NCI-H345 treated with DMSO at 0.1 percent for 48 hours (cell line): Measurements from ENCODE around the gene SHC3.
"Not testable (repeated sequence)": the region's sequence is repeated elsewhere in the genome, so short reads cannot be mapped to it uniquely, and the experiment has no call there.

Experiments used
- DNase-seq: peaks from one replicate; lab custom pipeline; 2025; ENCODE audit not compliant: unreplicated experiment; lab: John Stamatoyannopoulos, UW

Gene SHC3, protein sequence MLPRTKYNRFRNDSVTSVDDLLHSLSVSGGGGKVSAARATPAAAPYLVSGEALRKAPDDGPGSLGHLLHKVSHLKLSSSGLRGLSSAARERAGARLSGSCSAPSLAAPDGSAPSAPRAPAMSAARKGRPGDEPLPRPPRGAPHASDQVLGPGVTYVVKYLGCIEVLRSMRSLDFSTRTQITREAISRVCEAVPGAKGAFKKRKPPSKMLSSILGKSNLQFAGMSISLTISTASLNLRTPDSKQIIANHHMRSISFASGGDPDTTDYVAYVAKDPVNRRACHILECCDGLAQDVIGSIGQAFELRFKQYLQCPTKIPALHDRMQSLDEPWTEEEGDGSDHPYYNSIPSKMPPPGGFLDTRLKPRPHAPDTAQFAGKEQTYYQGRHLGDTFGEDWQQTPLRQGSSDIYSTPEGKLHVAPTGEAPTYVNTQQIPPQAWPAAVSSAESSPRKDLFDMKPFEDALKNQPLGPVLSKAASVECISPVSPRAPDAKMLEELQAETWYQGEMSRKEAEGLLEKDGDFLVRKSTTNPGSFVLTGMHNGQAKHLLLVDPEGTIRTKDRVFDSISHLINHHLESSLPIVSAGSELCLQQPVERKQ

DNA sequence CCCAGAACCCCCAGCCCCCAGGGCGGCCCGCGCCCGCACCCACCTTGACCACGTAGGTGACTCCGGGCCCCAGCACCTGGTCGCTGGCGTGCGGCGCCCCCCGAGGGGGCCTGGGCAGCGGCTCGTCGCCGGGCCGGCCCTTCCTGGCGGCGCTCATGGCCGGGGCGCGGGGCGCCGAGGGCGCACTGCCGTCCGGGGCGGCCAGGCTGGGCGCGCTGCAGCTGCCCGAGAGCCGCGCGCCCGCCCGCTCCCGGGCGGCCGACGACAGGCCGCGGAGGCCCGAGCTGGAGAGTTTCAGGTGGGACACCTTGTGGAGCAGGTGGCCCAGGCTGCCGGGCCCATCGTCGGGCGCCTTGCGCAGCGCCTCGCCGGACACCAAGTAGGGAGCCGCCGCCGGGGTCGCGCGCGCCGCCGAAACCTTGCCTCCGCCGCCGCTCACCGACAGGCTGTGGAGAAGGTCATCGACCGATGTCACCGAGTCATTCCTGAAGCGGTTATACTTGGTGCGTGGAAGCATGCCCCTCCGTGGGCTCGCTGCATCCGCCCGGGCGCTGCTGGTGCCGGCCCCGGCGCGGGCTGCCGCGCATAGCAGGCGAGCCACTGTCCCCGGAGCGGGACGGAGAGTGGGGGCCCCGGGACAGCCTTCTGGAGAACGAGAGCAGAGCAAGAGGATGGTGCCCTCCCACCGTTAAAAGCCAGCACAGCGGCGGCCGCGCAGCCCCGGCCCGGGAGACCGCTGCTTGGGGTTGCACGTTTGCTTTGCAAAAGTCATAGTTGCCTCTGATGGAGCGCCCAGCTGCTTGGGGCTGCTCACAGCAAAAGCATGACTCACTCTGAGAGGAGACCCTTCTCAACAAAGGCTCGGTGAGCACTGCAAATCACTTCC is at the start of gene SHC3:
Gene SHC3, minus strand, starts transcription at position 875 of the 886 bp plus-strand sequence. Its CDS starts 358 bp downstream, at position 517.
- DNase-seq, result peak; percentile 2

DNA sequence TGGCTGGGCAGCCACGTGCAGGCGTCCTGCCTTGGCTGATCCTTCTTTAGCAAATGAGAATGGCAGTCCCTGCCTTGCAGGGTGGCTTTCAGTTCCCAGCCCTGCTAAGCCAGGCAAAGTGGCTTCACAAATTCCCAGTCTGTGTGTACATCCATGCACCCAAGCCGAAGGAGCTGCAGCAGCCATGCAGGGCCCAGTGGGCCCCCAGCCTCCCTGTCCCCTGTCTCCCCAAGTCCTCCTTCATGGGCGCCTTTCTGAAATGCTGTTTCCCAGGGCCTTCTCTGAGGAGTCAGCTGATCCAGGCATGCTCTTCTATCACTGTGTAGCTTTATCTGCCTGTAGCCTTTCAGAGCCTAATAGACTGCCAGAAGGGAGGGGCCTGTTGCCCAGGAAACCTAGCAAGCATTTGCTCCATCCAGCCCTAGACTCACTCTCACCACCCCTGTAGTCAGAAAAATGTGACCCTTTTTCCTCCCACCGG is 47.4 kb upstream of the SHC3 start:
- DNase-seq, result no peak

DNA sequence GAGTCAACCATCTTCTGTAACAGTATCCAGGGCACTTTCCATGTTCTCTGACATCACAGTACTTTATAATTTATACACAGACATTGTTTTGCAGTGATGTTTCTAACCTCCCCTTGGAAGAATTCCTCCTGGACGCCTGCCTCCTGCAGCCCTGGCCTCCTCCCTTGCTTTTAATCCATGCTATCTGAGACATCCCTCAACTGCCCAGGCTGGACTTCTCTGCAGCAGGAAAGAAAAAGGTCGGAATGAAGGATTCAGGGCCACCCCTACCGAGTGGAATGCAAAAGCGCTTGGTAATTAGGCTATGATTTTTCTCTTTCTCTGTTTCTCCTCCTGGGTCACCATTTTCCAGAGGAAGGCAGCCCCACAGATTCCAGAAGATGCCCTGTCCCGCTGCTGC is 47.0 kb upstream of the SHC3 start:
- DNase-seq, result no peak

DNA sequence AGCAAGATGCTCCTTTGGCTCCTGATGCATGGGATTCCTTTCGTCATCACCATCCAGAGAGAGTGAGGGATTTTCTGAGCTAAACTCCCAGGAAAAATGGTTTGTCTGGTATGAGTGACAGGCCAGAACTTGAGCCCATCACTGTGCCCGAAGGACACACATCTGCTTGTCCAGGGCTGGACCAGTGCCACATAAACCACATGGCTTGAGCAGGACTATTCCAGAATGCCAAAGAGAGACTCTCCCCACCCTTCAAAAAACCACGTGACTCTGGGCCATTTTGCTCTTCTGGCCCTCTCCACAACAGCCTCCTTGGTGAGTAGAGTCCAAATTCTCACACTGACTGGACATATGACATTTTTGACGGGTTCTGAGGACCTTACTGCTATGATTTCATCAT is 46.4 kb upstream of the SHC3 start:
- no peak for DNase-seq

DNA sequence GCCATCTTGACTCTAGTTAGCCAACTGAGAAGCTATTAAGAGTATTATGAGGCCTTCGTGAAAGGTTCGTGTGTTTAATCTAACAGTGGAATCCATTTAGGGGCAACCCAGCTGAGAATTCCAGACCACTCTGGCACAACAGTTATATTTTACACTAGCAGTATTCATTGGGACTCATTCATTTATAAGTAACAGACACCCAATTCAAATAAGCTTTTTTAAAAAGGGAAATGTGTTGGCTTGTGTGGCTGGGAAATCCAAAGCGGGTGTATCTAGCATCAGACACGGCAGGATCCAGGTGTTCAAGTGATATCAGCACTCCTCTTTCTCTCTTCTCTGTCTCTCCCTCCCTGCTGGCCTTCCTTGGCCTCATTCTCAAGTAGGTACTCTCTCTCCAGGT is 46.0 kb upstream of the SHC3 start:
- DNase-seq, result no peak

DNA sequence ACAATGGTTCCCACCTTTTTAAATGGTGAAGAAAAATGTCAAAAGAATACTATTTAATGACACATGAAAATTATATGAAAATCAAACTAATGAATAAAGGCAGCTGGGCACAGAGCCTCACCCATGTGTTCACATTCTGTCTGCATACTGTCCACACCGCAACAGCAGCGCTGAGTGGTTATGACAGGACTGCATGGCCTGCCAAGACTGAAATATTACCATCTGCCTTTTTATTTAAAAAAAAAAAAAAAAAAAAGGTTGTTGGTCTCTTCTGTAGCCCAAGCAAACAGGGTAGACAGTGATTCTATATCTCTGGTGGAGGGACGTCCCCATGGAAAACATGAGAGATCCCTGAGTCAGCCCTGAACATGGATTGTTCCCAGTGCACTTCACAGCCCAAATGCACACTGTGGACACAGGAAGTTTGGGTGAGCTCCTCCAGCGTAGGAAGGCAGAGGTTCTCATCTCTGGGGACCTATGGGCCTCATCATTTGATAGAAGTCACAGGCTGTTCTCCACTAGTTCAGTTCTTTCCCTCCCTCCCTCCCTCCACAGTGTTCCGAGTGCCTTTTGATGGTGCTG is 44.9 kb upstream of the SHC3 start:
- no peak for DNase-seq

DNA sequence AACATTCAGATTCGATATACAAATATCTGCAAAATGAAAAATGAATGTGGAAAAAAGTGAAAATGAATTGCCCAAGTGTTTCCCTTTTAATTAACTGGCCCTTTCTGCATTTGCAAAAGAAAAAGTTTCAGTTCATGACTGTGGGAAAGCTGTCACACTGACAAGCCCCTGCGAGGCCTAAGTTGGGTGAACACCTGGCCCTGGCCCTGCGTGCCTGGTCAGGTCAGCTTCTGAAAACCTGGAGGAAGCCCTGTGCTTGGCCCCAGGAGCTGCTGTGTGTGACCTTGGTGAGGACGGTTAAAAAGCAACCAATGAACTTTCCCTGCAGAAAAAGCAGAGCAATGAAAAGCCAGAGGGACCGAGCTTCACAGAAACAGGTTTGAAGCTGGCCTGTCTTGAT is 41.0 kb upstream of the SHC3 start:
- no peak for DNase-seq

DNA sequence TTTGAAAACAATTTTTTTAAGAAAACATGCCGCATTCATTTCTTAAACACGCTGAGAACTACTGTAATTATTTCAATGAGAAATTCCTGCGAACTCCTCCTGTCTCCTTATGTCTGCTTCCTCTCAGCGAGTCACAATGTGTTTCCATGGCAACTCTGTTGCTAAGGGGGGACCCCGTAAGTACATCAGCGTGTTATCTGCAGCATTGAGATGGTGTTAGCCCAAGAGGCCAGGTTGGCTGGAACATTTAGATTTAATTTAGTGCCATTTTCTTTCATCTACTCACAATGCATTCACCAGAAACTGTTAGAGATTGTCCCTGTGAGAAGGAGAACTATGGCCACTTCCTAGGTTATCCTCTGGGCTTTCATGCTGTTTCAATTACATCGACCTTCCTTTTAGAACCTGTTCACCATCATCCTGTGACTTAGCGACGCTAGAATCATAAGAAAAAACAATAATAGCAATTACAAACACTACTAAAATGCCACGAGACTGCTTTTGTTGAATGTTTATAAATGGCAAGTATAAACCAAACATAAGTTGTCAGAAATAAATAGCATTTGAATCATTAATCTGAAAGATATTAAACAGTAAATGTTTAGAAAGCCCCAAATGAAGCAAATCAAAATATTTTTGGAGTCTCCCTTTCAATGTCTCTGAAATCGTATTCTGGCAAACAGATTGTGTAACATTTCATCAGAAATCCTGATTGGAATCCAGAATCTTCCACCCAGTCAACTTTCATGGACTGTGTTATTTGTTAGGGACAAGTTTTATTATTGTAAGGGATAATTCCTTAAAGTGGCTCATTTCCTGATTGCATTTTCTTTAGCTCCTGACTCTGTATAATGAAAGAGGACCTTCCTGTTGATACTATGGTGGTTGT is 39.7 kb upstream of the SHC3 start:
- DNase-seq, result no peak

DNA sequence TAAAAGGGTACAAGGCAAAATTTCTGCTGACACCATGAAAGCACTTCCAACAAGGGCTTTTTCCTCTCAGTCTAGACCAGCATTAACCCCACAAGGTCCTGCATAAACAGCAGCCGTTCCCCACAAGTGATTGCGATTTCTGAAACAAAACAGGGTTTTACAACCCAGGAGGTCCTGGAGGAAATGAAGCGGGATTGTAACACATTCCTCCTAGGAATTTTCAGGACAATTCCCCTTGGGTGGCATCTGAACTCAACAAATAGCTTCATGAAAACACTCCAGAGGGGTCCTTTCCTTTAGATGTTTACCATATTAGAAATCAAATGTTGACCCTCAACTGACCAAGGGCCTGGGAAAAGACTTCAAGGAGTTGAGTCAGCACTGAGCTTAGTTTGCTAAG is 36.7 kb upstream of the SHC3 start:
- DNase-seq, result no peak

DNA sequence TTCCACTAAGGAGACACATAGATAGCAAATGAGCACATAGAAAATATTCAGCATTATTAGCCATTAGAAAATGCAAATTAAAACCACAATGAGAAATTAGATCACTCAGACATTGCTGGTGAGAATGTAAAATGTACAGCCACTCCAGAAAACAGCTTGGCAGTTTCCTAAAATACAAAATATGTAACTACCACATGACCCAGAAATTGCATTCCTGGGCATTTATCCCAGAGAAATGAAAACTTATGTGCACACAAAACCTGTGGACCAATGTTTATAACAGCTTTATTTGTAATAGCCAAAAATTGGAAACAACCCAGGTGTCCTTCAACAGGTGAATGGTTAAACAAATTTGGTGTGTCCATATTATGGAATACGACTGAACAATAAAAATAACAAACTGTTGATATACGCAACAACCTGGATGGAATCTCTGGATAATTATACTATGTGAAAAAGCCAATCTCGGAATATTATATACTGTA is 34.8 kb upstream of the SHC3 start:
- DNase-seq, result no peak

DNA sequence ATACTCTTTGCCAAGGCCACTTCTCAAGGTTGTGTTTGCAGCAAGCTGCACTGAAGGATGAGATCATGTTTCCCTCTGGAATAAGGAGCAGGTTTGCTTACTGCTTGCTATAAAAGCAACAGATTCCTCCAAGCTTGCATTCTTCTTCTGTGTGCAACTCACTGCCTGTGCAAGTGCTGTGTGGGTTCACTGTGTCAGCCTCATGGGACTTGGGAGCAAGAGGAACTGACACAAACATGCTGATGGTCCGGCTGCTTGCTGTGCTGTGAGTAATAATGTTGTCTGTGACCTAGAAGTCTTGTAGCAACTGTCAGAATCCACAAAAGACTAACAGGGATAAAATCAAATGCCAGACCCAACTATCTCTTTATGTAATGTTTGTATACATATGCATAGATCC is 33.6 kb upstream of the SHC3 start:
- DNase-seq, result no peak

DNA sequence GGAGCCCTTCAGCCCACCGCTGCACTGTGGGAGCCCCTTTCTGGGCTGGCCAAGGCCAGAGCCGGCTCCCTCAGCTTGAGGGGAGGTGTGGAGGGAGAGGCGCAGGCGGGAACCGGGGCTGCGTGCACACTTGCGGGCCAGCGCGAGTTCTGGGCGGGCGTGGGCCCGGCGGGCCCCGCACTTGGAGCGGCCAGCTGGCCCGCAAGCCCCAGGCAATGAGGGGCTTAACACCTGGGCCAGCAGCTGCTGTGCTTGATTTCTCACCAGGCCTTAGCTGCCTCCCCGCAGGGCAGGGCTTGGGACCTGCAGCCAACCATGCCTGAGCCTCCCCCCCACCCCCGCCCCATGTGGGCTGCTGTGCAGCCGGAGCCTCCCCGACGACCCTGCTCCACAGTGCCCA is 30.7 kb upstream of the SHC3 start:
- not testable (repeated sequence) for DNase-seq

DNA sequence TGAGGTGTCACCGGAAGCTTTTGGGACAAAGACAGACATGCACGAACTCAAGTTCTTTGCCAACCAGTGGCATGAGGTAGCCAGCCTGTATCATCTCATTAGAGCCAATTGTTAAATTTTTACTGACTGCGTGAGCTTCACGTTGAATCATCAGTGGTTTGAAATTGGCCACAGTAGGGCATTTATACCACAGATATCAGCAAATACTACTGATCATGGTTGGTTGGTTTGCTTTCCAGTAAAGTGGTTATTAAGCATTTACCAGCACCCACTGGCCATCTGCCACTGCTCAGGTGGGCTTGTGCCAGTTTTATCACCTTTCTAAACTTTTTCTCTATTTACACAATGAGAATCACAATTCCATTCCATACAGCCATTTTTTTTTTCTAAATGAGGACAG is 28.4 kb upstream of the SHC3 start:
- DNase-seq, result no peak

DNA sequence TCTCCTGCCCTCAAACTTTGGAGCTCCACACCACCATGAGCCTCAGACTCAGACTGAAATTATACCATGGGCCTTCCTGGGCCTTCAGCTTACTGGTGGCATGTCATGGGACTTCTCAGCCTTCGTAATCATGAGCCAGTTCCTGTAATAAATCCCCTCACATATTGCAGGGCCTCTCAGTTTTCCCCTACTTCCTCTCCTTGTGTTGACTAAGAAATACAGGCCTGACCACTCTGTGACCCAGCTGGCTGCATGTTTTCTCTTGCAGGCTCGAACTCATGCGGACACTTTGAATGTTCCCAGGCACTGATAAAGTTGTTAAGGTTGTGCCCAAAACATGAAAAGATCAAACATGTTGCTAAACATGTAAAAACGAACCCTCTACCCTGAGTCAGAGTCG is 26.2 kb upstream of the SHC3 start:
- DNase-seq, result no peak

DNA sequence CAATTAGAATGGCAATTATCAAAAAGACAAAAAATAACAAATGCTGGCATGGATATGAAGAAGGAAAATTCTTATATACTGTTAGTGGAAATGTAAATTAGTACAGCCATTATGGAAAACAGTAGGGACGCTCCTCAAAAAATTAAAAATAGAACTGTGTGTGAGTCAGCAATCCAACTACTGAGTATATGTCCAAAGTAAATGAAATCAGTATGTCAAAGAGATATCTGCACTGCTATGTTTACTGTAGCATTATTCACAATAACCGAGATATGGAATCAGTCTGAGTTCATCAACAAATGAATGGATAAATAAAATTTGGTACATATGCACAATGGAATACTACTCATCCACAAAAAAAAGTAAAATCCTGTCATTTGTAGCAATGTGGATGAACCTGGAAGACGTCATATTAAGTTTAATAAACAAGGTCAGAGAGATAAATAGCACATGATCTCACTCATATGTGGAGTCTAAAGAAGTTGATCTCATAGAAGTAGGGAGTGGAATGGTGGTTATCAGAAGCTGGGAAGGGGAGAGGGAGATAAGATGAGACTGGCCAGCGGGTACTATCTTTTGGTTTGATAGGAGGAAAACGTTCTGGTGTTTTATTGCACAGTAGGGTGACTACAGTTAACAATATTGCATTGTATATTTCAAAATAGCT is 16.6 kb upstream of the SHC3 start:
- DNase-seq, result no peak

DNA sequence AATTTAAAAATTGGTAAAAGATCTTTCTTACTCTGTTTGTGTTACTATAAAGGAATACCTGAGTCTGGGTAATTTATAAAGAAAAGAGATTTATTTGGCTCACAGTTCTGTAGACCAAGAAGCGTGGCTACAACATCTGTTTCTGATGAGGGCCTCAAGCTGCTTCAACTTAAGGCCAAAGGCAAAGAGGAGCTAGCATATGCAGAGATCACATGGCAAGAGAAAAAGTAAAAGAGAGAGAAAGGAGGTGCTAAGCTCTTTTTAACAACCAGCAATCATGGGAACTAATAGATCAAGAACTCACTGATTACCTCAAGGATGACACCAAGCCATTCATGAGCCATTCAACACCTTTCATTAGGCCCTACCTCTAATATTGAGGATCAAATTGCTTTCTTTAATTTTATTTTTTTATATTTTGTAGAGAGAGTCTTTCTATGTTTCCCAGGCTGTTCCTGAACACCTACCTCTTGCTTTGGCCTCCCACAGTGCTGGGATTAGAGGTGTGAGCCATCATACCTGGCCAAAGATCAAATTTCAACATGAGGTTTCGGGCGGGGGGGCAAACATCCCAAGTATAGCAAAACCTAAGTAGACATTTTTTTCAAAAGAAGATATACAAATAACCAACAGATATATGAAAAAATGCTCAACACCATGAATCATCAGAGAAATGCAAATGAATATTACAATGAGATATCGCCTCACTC is 16.0 kb upstream of the SHC3 start:
- DNase-seq, result no peak

DNA sequence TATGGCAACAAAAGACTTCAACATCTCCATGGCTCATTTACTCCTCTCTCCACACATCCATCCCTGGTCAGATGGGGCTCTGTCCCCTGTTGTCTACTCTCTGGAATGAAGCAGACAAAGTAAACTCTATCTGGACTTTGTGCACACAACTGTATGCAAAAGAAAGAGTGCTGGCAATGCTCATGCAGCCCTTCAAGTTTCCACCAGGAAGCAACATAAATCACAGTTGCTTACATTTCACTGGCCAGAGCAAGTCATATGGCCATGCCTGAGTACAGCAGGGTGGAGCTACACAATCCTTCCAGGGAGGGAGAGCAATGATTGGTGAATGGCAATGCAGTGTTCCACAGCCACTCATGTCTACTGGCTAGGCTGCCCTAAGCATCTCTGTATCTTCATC is 12.4 kb upstream of the SHC3 start:
- DNase-seq, result no peak

DNA sequence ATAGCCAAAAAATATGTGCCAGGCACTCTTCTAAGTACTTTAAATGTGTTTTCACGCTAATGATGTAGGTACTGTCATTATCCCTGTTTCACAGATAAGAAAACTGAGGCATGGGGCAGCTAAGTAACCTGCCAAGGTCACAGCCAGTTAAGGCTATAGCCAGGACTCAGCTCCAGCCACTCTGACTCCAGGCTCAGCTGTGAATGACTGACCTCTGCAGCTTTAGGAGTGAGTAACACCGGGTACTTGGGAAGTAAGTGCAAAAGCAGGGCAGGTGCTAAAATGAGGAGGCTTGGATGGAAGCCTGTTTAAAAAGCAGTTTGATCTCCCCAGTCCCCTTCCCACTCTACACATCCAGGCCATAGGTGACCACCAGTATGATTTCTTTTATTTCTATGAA is 10.6 kb upstream of the SHC3 start:
- DNase-seq, result no peak

DNA sequence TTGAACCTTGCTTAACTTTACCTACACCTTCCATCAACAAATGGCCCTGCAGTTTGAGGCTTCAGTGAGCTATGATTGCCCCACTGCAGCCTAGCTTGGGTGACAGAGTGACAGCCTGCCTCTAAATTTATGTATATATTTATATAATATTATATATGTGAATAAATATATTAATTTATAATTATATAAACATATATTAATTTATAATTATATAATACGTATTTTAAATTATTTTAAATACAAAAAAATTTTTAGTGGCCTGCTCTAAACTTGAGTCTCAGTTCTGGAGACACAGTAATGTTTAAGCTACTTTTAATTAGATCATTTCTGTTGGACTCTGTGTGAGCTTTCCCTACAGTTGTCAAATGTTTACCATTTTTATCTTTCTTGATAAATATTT is 9.3 kb upstream of the SHC3 start:
- DNase-seq, result no peak
